Measurements from ENCODE around the gene UTS2R.
"Not testable (repeated sequence)": the region's sequence is repeated elsewhere in the genome, so short reads cannot be mapped to it uniquely, and the experiment has no call there.

Gene UTS2R

DNA sequence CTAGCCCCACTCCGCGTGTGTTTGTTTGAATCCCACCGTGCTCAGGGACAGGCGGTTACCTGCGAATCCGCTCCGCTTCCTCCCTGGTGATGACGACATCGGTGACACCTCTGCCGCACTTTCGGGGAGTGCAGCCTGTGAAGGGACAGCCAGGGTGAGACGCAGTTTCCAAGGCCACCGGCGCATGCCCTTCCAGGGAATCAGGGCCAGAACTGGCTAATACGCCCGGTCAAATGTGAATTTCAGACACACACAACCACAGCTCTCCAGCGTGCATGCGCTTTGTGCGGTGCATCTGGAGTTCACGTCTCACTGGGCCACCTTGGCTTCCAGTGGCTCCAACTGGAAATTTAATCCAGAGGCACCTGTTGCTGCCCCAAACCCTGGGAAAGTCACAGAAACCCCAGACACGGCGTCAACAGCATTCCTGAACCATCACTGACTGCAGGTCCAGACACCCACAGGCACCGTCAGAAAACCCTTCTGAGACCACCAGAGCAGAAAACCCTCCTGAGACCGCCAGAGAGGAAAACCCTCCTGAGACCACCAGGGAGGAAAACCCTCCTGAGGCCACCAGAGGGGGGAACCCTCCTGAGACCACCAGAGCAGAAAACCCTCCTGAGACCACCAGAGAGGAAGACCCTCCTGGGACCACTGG is 40.0 kb downstream of the UTS2R start:
- DNase-seq: no peak

- not testable (repeated sequence) for DNase-seq
These were observed 40.5 kb downstream of the UTS2R start for GRCh38 chr17:82412081-82412480.

DNA sequence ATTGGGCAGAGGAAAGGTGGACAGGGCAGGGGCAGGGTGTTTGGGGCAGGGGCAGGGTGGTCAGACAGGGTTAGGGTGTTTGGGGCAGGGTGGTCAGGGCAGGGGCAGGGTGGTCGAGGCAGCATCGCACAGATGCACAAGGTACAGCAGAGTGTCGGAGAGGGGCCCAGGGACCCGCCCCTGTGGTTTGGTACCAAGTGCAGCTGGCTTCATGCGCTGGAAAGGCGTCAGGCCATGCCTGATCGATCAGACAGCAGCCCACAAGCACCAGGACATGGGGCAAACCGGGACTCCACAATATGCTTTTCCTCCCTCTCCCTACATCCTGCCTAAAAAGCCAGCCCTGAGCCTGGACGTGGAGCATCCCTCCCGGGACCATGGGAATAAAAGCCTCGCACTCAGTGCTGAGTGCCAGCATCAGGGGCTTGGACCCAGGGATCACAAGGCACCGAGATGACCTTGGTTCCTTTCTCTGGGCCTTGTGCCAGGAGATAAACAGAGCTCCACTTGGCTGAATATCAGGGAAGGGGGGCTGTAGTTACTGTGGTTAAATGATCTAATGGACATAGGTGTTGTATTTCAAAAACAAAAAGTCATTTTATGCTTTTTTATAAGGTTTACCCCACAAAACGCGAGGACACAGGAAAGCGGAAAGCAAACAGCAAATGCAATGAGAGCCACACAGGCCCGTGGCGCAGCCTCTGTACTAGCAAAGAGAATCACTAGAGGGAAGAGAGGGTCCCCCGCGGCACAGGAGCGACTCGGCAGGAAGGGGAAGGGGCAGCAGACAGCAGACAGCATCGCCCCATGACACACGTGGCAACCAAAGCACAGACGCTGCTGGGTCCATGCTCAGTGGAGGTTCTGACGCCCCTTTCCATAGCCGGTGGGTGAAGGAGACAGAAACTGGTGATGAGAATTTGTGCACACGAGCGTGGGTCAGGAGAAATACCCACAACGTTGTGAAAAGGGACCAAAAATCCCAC is 41.3 kb downstream of the UTS2R start:
- no peak for DNase-seq

GRCh38 chr17:82414548-82415281 is 43.1 kb downstream of the UTS2R start:
- DNase-seq: peak; percentile 27

GRCh38 chr17:82415336-82415735 is 43.8 kb downstream of the UTS2R start:
- DNase-seq: no peak

GRCh38 chr17:82415786-82416185 is 44.2 kb downstream of the UTS2R start:
- no peak for DNase-seq

GRCh38 chr17:82416264-82416663 is 44.7 kb downstream of the UTS2R start:
- DNase-seq: no peak

DNA sequence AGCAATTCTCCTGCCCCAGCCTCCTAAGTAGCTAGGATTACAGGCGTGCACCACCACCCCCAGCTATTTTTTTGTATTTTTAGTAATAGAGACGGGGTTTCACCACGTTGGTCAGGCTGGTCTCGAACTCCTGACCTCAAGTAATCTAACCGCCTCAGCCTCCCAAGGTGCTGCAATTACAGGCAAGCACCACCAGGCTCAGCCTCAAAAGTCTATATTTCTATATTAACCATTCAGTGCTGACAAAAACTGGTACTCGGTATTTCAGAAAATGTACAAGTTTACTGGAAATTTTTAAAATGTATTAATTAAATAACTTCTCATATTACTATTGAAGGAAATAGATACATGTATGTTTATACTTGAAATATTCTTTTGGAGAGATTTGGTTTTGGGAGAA is 45.2 kb downstream of the UTS2R start:
- DNase-seq: no peak

DNA sequence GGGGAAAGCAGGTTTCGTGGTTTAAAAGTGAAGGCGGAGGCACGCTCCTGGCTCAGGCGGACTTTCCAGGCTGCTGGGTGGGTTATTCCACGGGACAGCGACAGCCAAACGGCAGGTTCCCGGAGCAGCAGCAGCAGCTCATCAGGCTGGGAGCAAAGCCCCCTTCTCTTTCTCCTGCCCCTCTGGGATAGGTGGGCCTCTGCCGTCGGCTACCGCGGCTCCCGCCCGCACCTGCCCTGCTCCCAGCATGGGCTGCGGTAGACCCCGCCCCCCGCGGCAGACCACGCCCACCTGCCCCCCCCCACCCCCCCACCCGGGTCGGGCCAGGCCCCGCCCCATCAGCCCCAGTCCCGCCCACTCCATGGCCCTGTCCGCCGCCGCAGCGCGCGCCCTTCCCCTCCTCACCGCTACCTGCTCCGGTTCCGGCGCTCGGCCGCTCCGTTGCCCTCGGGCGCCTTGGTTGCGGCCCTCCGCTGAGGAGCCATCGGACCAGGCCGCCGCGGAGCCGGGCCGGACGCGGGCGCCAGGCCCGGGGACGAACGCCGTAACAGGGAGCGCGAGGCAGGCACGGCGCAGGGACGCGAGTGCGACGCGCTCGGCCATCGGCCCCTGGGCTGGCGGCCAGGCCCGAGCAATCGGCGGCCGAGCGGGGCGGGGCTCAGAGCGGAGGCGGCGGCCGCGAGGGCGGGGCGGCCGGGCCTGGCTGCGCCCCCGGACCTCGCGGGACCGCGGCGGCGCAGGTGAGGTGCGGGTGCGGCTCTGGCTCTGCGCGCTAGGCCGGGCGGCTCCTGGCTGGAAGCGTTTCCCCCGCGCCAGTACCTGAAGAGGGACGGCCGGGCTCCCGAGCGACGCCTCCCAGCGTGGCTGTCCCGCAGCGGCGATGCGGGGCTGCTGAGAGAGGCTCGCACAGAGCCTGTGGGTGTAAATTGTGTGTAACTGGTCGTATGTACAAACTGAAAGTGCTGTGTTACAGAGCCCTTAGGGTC is 46.7 kb downstream of the UTS2R start, which contains the start of the genes HEXD and OGFOD3:
TSS of gene HEXD (plus strand) at position 347 of the 986 bp plus-strand sequence. CDS start 1,453 bp downstream, outside the sequence.
TSS of gene OGFOD3 (minus strand) at position 586 of the 986 bp plus-strand sequence. CDS start at position 485, 101 bp downstream.
- peak; percentile 87 for DNase-seq

GRCh38 chr17:82419540-82419939 is 48.0 kb downstream of the UTS2R start:
- no peak for DNase-seq

GRCh38 chr17:82424001-82424862 is 52.7 kb downstream of the UTS2R start:
- DNase-seq: no peak

GRCh38 chr17:82424863-82425159 is 53.2 kb downstream of the UTS2R start:
- no peak for DNase-seq
